Retinal pigment epithelial cell (primary cell): ENCODE data around the gene RGL3.

Experiments
- DNase-seq: peaks from one replicate; pipeline ENCODE4 v3.0.0-alpha.2; 2010; ENCODE audit warnings: low read depth
- H3K4me3 ChIP-seq: 2 replicates; pipeline ENCODE4 v1.5.1; 2011; ENCODE audit warnings: mild to moderate bottlenecking, low read length, control low read depth, moderate library complexity
- CTCF ChIP-seq: conservative IDR thresholded peaks from 2 replicates; pipeline ENCODE4 v1.5.1; 2011; ENCODE audit warnings: low read depth, low read length, control low read depth, inconsistent platforms

The RGL3 gene

GRCh38 chr19:11363881-11364280 is 55.2 kb downstream of the RGL3 start:
- no peak overlapping the region for H3K4me3 ChIP-seq
- TF ChIP-seq CTCF = no peak
- no peak for DNase-seq

GRCh38 chr19:11361771-11362731 is 57.1 kb downstream of the RGL3 start:
- no peak overlapping the region for H3K4me3 ChIP-seq
- TF ChIP-seq CTCF = no peak
- no peak for DNase-seq

- TF ChIP-seq CTCF = no peak
- DNase-seq = no peak
- no peak overlapping the region for H3K4me3 ChIP-seq
These were observed 57.9 kb downstream of the RGL3 start for GRCh38 chr19:11361037-11361770.

GRCh38 chr19:11359421-11359820 is 59.7 kb downstream of the RGL3 start:
- no peak for TF ChIP-seq CTCF
- H3K4me3 ChIP-seq = no peak overlapping the region

GRCh38 chr19:11356676-11357550 is 62.2 kb downstream of the RGL3 start:
- no peak overlapping the region for H3K4me3 ChIP-seq
- DNase-seq = no peak
- no peak for TF ChIP-seq CTCF

More at GRCh38 chr19:11359421-11359820, 59.7 kb downstream of the RGL3 start:
- no peak for DNase-seq

- H3K4me3 ChIP-seq = peak overlapping the region; percentile 56
- no peak for DNase-seq
- TF ChIP-seq CTCF = no peak
These were observed 63.1 kb downstream of the RGL3 start for GRCh38 chr19:11356074-11356397.
